ENCODE measurements around the gene PARD3.

Gene PARD3

GRCh38 chr10:34405611-34406462, 409.3 kb downstream of the PARD3 start:
- no peak for TF ChIP-seq TARDBP (IDR thresholded peaks at IDR 0.05)
- TF ChIP-seq LEF1 (IDR thresholded peaks at IDR 0.05; ENCODE audit: borderline replicate concordance) = no peak
- TF ChIP-seq SUZ12 (IDR thresholded peaks at IDR 0.05) = no peak
- no peak for TF ChIP-seq L3MBTL2 (conservative IDR thresholded peaks at IDR 0.05)
- no peak for TF ChIP-seq NFRKB (IDR thresholded peaks at IDR 0.05)
- no peak for TF ChIP-seq CTBP1 (IDR thresholded peaks at IDR 0.05; ENCODE audit: borderline replicate concordance)
- TF ChIP-seq ARNT (IDR thresholded peaks at IDR 0.05) = no peak
- TF ChIP-seq BHLHE40 (IDR thresholded peaks at IDR 0.05; ENCODE audit: borderline replicate concordance) = no peak
- TF ChIP-seq PKNOX1 (IDR thresholded peaks at IDR 0.05) = no peak
- no peak for TF ChIP-seq FOXA1 (IDR thresholded peaks at IDR 0.05)
- TF ChIP-seq ZNF384 (IDR thresholded peaks at IDR 0.05) = no peak
- no peak for TF ChIP-seq ELF4 (IDR thresholded peaks at IDR 0.05)
- no peak for TF ChIP-seq FOXM1 (IDR thresholded peaks at IDR 0.05; ENCODE audit: borderline replicate concordance)
- DNase-seq (ENCODE audit: extremely low spot score) = no peak
- ChIA-PET CTCF (no interaction called here), POLR2A (no interaction called here)

- CTCF ChIA-PET = no interaction called here
- no peak for DNase-seq (ENCODE audit: extremely low spot score)
- TF ChIP-seq SP1 (IDR thresholded peaks at IDR 0.05) (no peak), FOXM1 (IDR thresholded peaks at IDR 0.05; ENCODE audit: borderline replicate concordance) (no peak), ELF4 (IDR thresholded peaks at IDR 0.05) (no peak), HDGF (IDR thresholded peaks at IDR 0.05; ENCODE audit: borderline replicate concordance) (no peak), SUZ12 (IDR thresholded peaks at IDR 0.05) (no peak), ARNT (IDR thresholded peaks at IDR 0.05) (no peak), PKNOX1 (IDR thresholded peaks at IDR 0.05) (no peak), ZNF384 (IDR thresholded peaks at IDR 0.05) (no peak), L3MBTL2 (conservative IDR thresholded peaks at IDR 0.05) (no peak), FOXK2 (IDR thresholded peaks at IDR 0.05) (no peak), BHLHE40 (IDR thresholded peaks at IDR 0.05; ENCODE audit: borderline replicate concordance) (no peak), NFRKB (IDR thresholded peaks at IDR 0.05) (no peak), CTBP1 (IDR thresholded peaks at IDR 0.05; ENCODE audit: borderline replicate concordance) (no peak), LEF1 (IDR thresholded peaks at IDR 0.05; ENCODE audit: borderline replicate concordance) (no peak), TARDBP (IDR thresholded peaks at IDR 0.05) (no peak), FOXA1 (IDR thresholded peaks at IDR 0.05) (no peak)
- POLR2A ChIA-PET = no interaction called here
Observed at GRCh38 chr10:34403512-34403911, 411.6 kb downstream of the PARD3 start.

- POLR2A ChIA-PET = no interaction called here
- no peak for DNase-seq (ENCODE audit: extremely low spot score)
- TF ChIP-seq SUZ12 (IDR thresholded peaks at IDR 0.05) (no peak), FOXA1 (IDR thresholded peaks at IDR 0.05) (no peak), CTBP1 (IDR thresholded peaks at IDR 0.05; ENCODE audit: borderline replicate concordance) (no peak), ARNT (IDR thresholded peaks at IDR 0.05) (no peak), PKNOX1 (IDR thresholded peaks at IDR 0.05) (no peak), ELF4 (IDR thresholded peaks at IDR 0.05) (no peak), ZNF384 (IDR thresholded peaks at IDR 0.05) (no peak), FOXK2 (IDR thresholded peaks at IDR 0.05) (no peak), LEF1 (IDR thresholded peaks at IDR 0.05; ENCODE audit: borderline replicate concordance) (no peak), NFRKB (IDR thresholded peaks at IDR 0.05) (no peak), TARDBP (IDR thresholded peaks at IDR 0.05) (no peak), FOXM1 (IDR thresholded peaks at IDR 0.05; ENCODE audit: borderline replicate concordance) (no peak), L3MBTL2 (conservative IDR thresholded peaks at IDR 0.05) (no peak)
- CTCF ChIA-PET = interaction anchor here (1.0 kb wide), 1 partner anchor 9 kb away, joined by 3 read pairs; no protein-coding TSS in a partner anchor
Observed at GRCh38 chr10:34400075-34400474, 415.0 kb downstream of the PARD3 start.

- ChIA-PET CTCF (no interaction called here), POLR2A (interaction anchor here (0.7 kb wide), 1 partner anchor 8 kb away, joined by 3 read pairs; no protein-coding TSS in a partner anchor)
- no peak for DNase-seq (ENCODE audit: extremely low spot score)
- TF ChIP-seq FOXK2 (IDR thresholded peaks at IDR 0.05) (no peak), NFRKB (IDR thresholded peaks at IDR 0.05) (no peak), TARDBP (IDR thresholded peaks at IDR 0.05) (no peak), CTBP1 (IDR thresholded peaks at IDR 0.05; ENCODE audit: borderline replicate concordance) (no peak), BHLHE40 (IDR thresholded peaks at IDR 0.05; ENCODE audit: borderline replicate concordance) (no peak), ZNF384 (IDR thresholded peaks at IDR 0.05) (no peak), FOXM1 (IDR thresholded peaks at IDR 0.05; ENCODE audit: borderline replicate concordance) (no peak), L3MBTL2 (conservative IDR thresholded peaks at IDR 0.05) (no peak), SUZ12 (IDR thresholded peaks at IDR 0.05) (no peak), FOXA1 (IDR thresholded peaks at IDR 0.05) (no peak), HDGF (IDR thresholded peaks at IDR 0.05; ENCODE audit: borderline replicate concordance) (no peak), PKNOX1 (IDR thresholded peaks at IDR 0.05) (no peak)
Observed at GRCh38 chr10:34399013-34399412, 416.1 kb downstream of the PARD3 start.

GRCh38 chr10:34397324-34397723, 417.8 kb downstream of the PARD3 start:
- POLR2A ChIA-PET = no interaction called here
- TF ChIP-seq NFRKB (IDR thresholded peaks at IDR 0.05) (no peak), L3MBTL2 (conservative IDR thresholded peaks at IDR 0.05) (no peak), ELF4 (IDR thresholded peaks at IDR 0.05) (no peak), TARDBP (IDR thresholded peaks at IDR 0.05) (no peak), FOXM1 (IDR thresholded peaks at IDR 0.05; ENCODE audit: borderline replicate concordance) (no peak), BHLHE40 (IDR thresholded peaks at IDR 0.05; ENCODE audit: borderline replicate concordance) (no peak), CTBP1 (IDR thresholded peaks at IDR 0.05; ENCODE audit: borderline replicate concordance) (no peak), SUZ12 (IDR thresholded peaks at IDR 0.05) (no peak), FOXK2 (IDR thresholded peaks at IDR 0.05) (no peak), ZNF384 (IDR thresholded peaks at IDR 0.05) (no peak), ARNT (IDR thresholded peaks at IDR 0.05) (no peak), HDGF (IDR thresholded peaks at IDR 0.05; ENCODE audit: borderline replicate concordance) (no peak), FOXA1 (IDR thresholded peaks at IDR 0.05) (no peak), PKNOX1 (IDR thresholded peaks at IDR 0.05) (no peak), SP1 (IDR thresholded peaks at IDR 0.05) (no peak), LEF1 (IDR thresholded peaks at IDR 0.05; ENCODE audit: borderline replicate concordance) (no peak)
- CTCF ChIA-PET = no interaction called here
- DNase-seq (ENCODE audit: extremely low spot score) = no peak
